Gastrocnemius medialis (tissue), 4 donors: Measurements from ENCODE around the gene SLC22A17. TPM values are rescaled to one million over a fixed set of nuclear protein-coding genes. Genes with fewer than 3 reads are reported as not detected.

Experiments
- ATAC-seq, 2 donors: fragments of 150-250 bp; one replicate each; pipeline ENCODE4 v1.9.1; 2016
- DNase-seq, 2 donors: peaks; one replicate each; pipeline ENCODE4 v3.0.0-alpha.2; 2019
- H3K27ac ChIP-seq, 4 donors: fragments of 200-600 bp; sonication (generic); 1 replicate in 1 of 4; 2 replicates in 3 of 4; pipeline ENCODE4 v1.5.1; 2016 to 2018; ENCODE audit warnings: mild to moderate bottlenecking in 2 of 4, moderate library complexity in 1 of 4
- H3K27me3 ChIP-seq, 3 donors: fragments of 200-600 bp; sonication (generic) in 2 of 3; 1 replicate in 1 of 3; 2 replicates in 2 of 3; pipeline versions ENCODE4 v1.5.1 to v1.6.0; 2016 to 2019; ENCODE audit warnings: mild to moderate bottlenecking in 1 of 3, moderate library complexity in 1 of 3
- H3K36me3 ChIP-seq, 2 donors: fragments of 200-600 bp; sonication (generic) in 1 of 2; one replicate each; pipeline ENCODE4 v1.5.1; 2017 to 2018
- H3K4me1 ChIP-seq, 2 donors: fragments of 200-600 bp; sonication (generic) in 1 of 2; one replicate each; pipeline ENCODE4 v1.5.1; 2016 to 2017; ENCODE audit warnings: mild to moderate bottlenecking in 2 of 2
- H3K4me3 ChIP-seq, 4 donors: fragments of 200-600 bp; sonication (generic) in 3 of 4; 1 replicate in 1 of 4; 2 replicates in 3 of 4; pipeline ENCODE4 v1.5.1; 2016 to 2019; ENCODE audit warnings: mild to moderate bottlenecking in 2 of 4
- H3K9me3 ChIP-seq, 3 donors: fragments of 200-600 bp; sonication (generic) in 2 of 3; 1 replicate in 1 of 3; 2 replicates in 2 of 3; pipeline ENCODE4 v1.5.1; 2016 to 2019
- CTCF ChIP-seq, 5 experiments: fragments of 450-650 bp in 3 of 5; fragments of 200-600 bp in 2 of 5; sonication (generic) in 2 of 5; IDR thresholded peaks in 4 of 5; conservative IDR thresholded peaks in 1 of 5; 1 replicate in 4 of 5; 2 replicates in 1 of 5; pipeline ENCODE4 v1.5.1; 2016 to 2019; ENCODE audit warnings: antibody characterized with exemption in 5 of 5, mild to moderate bottlenecking in 3 of 5, moderate library complexity in 3 of 5
- POLR2A ChIP-seq, 2 donors: fragments of 450-650 bp; IDR thresholded peaks; one replicate each; pipeline ENCODE4 v1.6.1; 2017; ENCODE audit warnings: antibody characterized with exemption in 2 of 2, mild to moderate bottlenecking in 2 of 2, moderate library complexity in 2 of 2
- in situ Hi-C, 4 donors: fragments of 200-750 bp; cut with MboI; loops; one replicate each; pipeline versions ENCODE4 v1.15.0 to v1.8.0; 2017; ENCODE audit warnings: low sequenced_read_pairs in 4 of 4
- intact Hi-C: fragments of 100-400 bp; cut with DNase I; formaldehyde crosslinking; loops from one replicate; pipeline ENCODE4 v1.15.1; 2023; ENCODE audit warnings: low total_unique reads
- total RNA-seq, 4 donors: library from RNA; depleted of rRNA; stranded (reverse); fragments of >200 nt; gene quantifications; one replicate each; pipeline versions ENCODE4 v1.1.0 to v1.2.3, GENCODE V29; 2016

Gene SLC22A17
- total RNA-seq, 4 donors from 2014 or later: 0.68 to 2.7 (median 1.4) TPM

DNA sequence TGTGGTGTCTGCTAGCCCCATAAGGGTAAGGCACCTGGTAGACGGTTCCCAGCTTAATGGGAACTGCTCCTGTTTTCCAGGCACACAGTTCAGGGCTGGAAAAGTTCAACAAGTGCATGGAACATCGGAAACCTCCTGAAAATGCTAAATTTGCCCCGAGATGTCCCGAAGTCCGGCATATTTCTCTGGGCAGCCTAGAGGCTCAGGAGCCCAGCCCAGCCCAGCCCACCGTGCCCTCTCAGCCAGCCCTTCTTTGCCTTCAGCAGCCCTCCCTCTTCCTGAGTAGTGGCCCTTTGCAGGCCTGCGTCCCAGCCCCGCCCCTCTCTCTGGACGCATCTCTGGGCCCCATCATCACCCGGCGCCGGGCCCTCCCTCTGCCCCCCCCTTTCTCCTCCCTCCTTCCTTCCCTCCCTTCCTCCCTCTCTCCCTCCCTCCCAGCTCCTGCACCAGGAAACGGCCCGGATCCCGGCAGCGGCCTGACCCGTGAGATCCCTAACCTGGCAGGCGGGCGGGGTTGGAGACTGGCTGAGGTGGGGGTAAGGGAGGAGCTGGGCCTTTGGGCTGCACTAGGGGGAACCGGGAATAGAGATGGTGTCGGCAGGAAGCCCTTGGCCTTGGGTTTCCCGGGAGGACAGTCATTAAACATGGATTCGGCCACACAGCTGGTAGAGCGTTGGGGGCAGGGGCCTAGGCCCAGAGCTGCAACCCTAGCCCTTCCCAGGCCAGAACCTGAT, 46.1 kb downstream of the SLC22A17 start, which contains the start of gene BCL2L2:
BCL2L2 (plus strand) TSS at position 422 of the 734 bp plus-strand sequence. CDS start 935 bp downstream, outside the sequence.
- H3K4me1 ChIP-seq: peaks cover 23 to 27% of the 10 kb centered on the region in 2 donors
- TF ChIP-seq POLR2A (IDR thresholded peaks at IDR 0.05) (peak; percentile 61 to 62), CTCF (IDR thresholded peaks at IDR 0.05 in 4 of 5, conservative IDR thresholded peaks at IDR 0.05 in 1 of 5) (no peak)
- peak within 1 kb of the TSS; percentile 66 to 75 (median 68) for H3K4me3 ChIP-seq
- in situ Hi-C loops: loop anchor here in 2 of 4 donors (25.0 kb wide), 3 partner anchors 719 to 1131 kb away; partner anchors contain the start of genes ABHD4 (in 1 of the 2), CBLN3 (in 1 of the 2), DAD1 (in 1 of the 2) and EMC9 (in 1 of the 2)
- no peaks in the 10 kb centered on the region for H3K27me3 ChIP-seq
- DNase-seq (peak; percentile 85 to 92), ATAC-seq (peak; percentile 63 to 66)
- H3K36me3 ChIP-seq: peaks cover 0 to 26% of the 10 kb centered on the region in 2 donors
- no peaks in the 10 kb centered on the region for H3K9me3 ChIP-seq
- intact Hi-C loops: loop anchor here (1.0 to 10.0 kb wide), 2 partner anchors 14 to 712 kb away; partner anchors contain the start of gene ABHD4
- H3K27ac ChIP-seq: peak within 1 kb of the TSS; percentile 85 to 90 (median 86)

DNA sequence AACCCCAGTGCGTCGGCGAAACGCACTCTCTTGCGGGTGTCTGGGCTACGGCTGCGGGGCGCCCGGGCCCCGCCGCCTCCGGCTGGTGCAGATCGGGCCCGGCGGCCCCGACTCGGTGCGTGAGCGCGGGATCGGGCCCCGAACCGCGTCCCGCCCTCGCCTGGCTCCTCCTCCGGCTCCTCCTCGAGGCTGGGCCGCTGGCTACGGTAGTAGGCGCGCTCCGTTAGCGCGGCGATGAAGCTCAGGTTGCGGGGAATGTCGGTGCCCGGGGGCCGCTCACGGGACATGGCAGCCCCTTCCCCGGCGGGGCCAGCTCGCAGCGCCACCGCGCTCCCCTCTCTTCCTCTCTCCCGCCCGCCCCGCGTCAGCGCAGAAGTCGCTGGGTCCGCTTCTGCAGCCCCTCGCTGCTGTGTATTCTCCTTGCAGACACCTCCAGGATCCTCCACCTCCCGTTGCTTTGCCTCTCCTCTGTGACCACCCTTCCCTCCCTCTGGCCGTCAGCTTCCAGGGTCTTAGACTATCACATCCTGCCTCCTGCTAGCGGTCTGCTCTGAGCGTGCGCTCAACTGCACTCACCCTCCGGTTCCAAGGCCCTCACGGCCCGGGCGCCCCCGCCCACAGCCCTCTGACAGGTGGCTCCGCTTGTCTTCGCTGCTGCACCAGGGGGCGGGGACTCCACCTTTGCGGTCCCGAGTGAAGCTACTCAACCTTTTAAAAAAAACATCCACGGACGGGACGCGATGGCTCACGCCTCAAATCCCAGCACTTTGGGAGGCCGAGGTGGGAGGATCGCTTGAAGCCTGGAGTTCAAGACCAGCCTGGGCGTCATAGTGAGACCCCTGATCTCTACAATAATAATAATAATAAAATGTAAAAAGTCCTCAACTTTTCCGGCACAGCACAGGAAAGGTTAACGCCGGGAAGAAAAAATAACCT, 50.1 kb downstream of the SLC22A17 start, which contains the start of gene PPP1R3E:
PPP1R3E (minus strand) TSS at position 570 of the 936 bp plus-strand sequence; CDS start at position 287, 283 bp downstream.
- peaks cover 35 to 36% of the 10 kb centered on the region in 2 donors for H3K4me1 ChIP-seq
- DNase-seq (peak; percentile 50 to 86), ATAC-seq (peak; percentile 42 to 43)
- H3K27me3 ChIP-seq: no peaks in the 10 kb centered on the region
- in situ Hi-C loops: loop anchor here in 2 of 4 donors (25.0 kb wide), 3 partner anchors 715 to 1135 kb away; partner anchors contain the start of genes ABHD4 (in 1 of the 2), CBLN3 (in 1 of the 2), DAD1 (in 1 of the 2) and EMC9 (in 1 of the 2)
- peak within 1 kb of the TSS; percentile 96 to 99 (median 98) for H3K27ac ChIP-seq
- TF ChIP-seq CTCF (IDR thresholded peaks at IDR 0.05 in 4 of 5, conservative IDR thresholded peaks at IDR 0.05 in 1 of 5): peak in 1 of 5 experiments; percentile 12
- peak; percentile 78 to 89 for TF ChIP-seq POLR2A (IDR thresholded peaks at IDR 0.05)
- H3K4me3 ChIP-seq: peak within 1 kb of the TSS; percentile 66 to 87 (median 82)
- peaks cover 0 to 21% of the 10 kb centered on the region in 2 donors for H3K36me3 ChIP-seq
- intact Hi-C loops: loop anchor here (5.0 to 10.0 kb wide), 2 partner anchors 375 to 708 kb away; partner anchors contain the start of genes ABHD4 and PRMT5
- H3K9me3 ChIP-seq: no peaks in the 10 kb centered on the region

- peak; percentile 79 to 94 for TF ChIP-seq POLR2A (IDR thresholded peaks at IDR 0.05)
- no peak for TF ChIP-seq CTCF (IDR thresholded peaks at IDR 0.05 in 4 of 5, conservative IDR thresholded peaks at IDR 0.05 in 1 of 5)
- in situ Hi-C loops: loop anchor here in 2 of 4 donors (25.0 kb wide), 3 partner anchors 715 to 1135 kb away; partner anchors contain the start of genes ABHD4 (in 1 of the 2), CBLN3 (in 1 of the 2), DAD1 (in 1 of the 2) and EMC9 (in 1 of the 2)
- peak overlapping the region; percentile 96 to 99 (median 98) for H3K27ac ChIP-seq
- peaks cover 0 to 26% of the 10 kb centered on the region in 2 donors for H3K36me3 ChIP-seq
- peak overlapping the region; percentile 66 to 87 (median 82) for H3K4me3 ChIP-seq
- H3K4me1 ChIP-seq: peaks cover 30 to 32% of the 10 kb centered on the region in 2 donors
- intact Hi-C loops: loop anchor here (1.0 to 10.0 kb wide), 7 partner anchors 16 to 813 kb away; partner anchors contain the start of genes ABHD4, ACIN1, C14orf119 and HOMEZ
- DNase-seq (no peak), ATAC-seq (peak; percentile 23 to 28)
- no peaks in the 10 kb centered on the region for H3K9me3 ChIP-seq
- no peaks in the 10 kb centered on the region for H3K27me3 ChIP-seq
Measured at GRCh38 chr14:23301969-23302289, 50.8 kb downstream of the SLC22A17 start.
